Peyer's patch (tissue), 4 donors: Measurements from ENCODE around the gene FAIM.

Experiments used
- POLR2A ChIP-seq, 2 donors: fragments of 450-650 bp; IDR thresholded peaks; one replicate each; pipeline ENCODE4 v1.5.1; 2017; ENCODE audit warnings: antibody characterized with exemption in 2 of 2, mild to moderate bottlenecking in 2 of 2, moderate library complexity in 2 of 2
- TF ChIP-seq, protein P1 (sequence below), 6 experiments: fragments of 450-650 bp in 4 of 6; fragments of 200-600 bp in 2 of 6; sonication (generic) in 1 of 6; IDR thresholded peaks; one replicate each; pipeline ENCODE4 v1.5.1; 2017 to 2019; ENCODE audit warnings: antibody characterized with exemption in 6 of 6, mild to moderate bottlenecking in 3 of 6, moderate library complexity in 1 of 6

DNA sequence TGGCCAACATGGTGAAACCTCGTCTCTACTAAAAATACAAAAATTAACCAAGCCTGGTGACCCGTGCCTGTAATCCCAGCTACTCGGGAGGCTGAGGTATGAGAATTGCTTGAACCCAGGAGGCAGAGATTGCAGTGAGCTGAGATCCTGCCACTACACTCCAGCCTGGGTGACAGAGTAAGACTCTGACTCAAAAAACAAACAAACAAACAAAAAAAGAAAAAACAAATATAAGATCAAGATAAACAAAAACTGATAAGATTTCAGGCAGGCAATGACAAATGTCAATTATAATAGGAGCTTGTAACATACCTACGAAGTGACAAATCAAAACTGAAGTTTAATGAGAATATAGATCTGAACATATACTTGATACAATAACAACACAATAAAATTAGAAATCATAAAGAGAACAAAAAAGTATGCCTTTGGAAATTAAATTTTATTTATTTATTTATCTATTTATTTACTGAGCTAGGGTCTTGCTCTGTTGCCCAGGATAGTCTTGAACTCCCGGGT is 70.4 kb downstream of the FAIM start:
- TF ChIP-seq, protein P1, sequence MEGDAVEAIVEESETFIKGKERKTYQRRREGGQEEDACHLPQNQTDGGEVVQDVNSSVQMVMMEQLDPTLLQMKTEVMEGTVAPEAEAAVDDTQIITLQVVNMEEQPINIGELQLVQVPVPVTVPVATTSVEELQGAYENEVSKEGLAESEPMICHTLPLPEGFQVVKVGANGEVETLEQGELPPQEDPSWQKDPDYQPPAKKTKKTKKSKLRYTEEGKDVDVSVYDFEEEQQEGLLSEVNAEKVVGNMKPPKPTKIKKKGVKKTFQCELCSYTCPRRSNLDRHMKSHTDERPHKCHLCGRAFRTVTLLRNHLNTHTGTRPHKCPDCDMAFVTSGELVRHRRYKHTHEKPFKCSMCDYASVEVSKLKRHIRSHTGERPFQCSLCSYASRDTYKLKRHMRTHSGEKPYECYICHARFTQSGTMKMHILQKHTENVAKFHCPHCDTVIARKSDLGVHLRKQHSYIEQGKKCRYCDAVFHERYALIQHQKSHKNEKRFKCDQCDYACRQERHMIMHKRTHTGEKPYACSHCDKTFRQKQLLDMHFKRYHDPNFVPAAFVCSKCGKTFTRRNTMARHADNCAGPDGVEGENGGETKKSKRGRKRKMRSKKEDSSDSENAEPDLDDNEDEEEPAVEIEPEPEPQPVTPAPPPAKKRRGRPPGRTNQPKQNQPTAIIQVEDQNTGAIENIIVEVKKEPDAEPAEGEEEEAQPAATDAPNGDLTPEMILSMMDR (IDR thresholded peaks at IDR 0.05): no peak
- no peak for TF ChIP-seq POLR2A (IDR thresholded peaks at IDR 0.05)
